ENCODE data around the gene PITPNM3. TPM values are rescaled to one million over a fixed set of nuclear protein-coding genes. Genes with fewer than 3 reads are reported as not detected.

Gene PITPNM3
- total RNA-seq, 1 experiment from 2014 or later, result 0.44 TPM

- Histone ChIP-seq H3K4me1 (ENCODE audit: control insufficient read depth, insufficient read depth, low read length) (no peaks in the 10 kb centered on the region), H3K36me3 (ENCODE audit: control insufficient read depth, insufficient read depth, low read length) (no peaks in the 10 kb centered on the region), H3K27me3 (ENCODE audit: control insufficient read depth, insufficient read depth, low read length) (no peaks in the 10 kb centered on the region; the same call in 1 of the 2 replicates), H3K27ac (ENCODE audit: low read length) (no peak overlapping the region), H3K4me3 (ENCODE audit: low read depth in 2 of 2, low read length in 2 of 2) (no peak overlapping the region), H3K9me3 (ENCODE audit: control insufficient read depth, insufficient read depth, low read depth, low read length) (no peaks in the 10 kb centered on the region)
- TF ChIP-seq SIN3A (IDR thresholded peaks at IDR 0.05; ENCODE audit: borderline replicate concordance, insufficient read depth, low read depth, low read length) (no peak), TCF7L2 (IDR thresholded peaks at IDR 0.05; ENCODE audit: low read depth, low read length) (no peak), POLR2AphosphoS5 (IDR thresholded peaks at IDR 0.05; ENCODE audit: low read depth, low read length) (no peak)
- TF ChIP-seq, protein P1, sequence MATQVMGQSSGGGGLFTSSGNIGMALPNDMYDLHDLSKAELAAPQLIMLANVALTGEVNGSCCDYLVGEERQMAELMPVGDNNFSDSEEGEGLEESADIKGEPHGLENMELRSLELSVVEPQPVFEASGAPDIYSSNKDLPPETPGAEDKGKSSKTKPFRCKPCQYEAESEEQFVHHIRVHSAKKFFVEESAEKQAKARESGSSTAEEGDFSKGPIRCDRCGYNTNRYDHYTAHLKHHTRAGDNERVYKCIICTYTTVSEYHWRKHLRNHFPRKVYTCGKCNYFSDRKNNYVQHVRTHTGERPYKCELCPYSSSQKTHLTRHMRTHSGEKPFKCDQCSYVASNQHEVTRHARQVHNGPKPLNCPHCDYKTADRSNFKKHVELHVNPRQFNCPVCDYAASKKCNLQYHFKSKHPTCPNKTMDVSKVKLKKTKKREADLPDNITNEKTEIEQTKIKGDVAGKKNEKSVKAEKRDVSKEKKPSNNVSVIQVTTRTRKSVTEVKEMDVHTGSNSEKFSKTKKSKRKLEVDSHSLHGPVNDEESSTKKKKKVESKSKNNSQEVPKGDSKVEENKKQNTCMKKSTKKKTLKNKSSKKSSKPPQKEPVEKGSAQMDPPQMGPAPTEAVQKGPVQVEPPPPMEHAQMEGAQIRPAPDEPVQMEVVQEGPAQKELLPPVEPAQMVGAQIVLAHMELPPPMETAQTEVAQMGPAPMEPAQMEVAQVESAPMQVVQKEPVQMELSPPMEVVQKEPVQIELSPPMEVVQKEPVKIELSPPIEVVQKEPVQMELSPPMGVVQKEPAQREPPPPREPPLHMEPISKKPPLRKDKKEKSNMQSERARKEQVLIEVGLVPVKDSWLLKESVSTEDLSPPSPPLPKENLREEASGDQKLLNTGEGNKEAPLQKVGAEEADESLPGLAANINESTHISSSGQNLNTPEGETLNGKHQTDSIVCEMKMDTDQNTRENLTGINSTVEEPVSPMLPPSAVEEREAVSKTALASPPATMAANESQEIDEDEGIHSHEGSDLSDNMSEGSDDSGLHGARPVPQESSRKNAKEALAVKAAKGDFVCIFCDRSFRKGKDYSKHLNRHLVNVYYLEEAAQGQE (IDR thresholded peaks at IDR 0.05; ENCODE audit: insufficient read depth in 1 of 2, low read depth in 2 of 2, low read length in 1 of 2), result no peak
- TF ChIP-seq, protein P2, sequence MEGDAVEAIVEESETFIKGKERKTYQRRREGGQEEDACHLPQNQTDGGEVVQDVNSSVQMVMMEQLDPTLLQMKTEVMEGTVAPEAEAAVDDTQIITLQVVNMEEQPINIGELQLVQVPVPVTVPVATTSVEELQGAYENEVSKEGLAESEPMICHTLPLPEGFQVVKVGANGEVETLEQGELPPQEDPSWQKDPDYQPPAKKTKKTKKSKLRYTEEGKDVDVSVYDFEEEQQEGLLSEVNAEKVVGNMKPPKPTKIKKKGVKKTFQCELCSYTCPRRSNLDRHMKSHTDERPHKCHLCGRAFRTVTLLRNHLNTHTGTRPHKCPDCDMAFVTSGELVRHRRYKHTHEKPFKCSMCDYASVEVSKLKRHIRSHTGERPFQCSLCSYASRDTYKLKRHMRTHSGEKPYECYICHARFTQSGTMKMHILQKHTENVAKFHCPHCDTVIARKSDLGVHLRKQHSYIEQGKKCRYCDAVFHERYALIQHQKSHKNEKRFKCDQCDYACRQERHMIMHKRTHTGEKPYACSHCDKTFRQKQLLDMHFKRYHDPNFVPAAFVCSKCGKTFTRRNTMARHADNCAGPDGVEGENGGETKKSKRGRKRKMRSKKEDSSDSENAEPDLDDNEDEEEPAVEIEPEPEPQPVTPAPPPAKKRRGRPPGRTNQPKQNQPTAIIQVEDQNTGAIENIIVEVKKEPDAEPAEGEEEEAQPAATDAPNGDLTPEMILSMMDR (IDR thresholded peaks at IDR 0.05), result no peak
- DNase-seq (ENCODE audit: low read depth, low spot score) (no peak), ATAC-seq (no peak)
- intact Hi-C loops (cut with micrococcal nuclease; ENCODE audit: unreplicated experiment) (no loop called here), in situ Hi-C loops (cut with HindIII; ENCODE audit: low pct_unique_long_range_greater_than_20kb, low sequenced_read_pairs) (no loop called here)
- ChIA-PET POLR2A (no interaction called here), CTCF (no interaction called here)
- no TSS peak for BruUV-seq (replicated peaks)
Observed at GRCh38 chr17:6487251-6488007, 68.9 kb downstream of the PITPNM3 start.

DNA sequence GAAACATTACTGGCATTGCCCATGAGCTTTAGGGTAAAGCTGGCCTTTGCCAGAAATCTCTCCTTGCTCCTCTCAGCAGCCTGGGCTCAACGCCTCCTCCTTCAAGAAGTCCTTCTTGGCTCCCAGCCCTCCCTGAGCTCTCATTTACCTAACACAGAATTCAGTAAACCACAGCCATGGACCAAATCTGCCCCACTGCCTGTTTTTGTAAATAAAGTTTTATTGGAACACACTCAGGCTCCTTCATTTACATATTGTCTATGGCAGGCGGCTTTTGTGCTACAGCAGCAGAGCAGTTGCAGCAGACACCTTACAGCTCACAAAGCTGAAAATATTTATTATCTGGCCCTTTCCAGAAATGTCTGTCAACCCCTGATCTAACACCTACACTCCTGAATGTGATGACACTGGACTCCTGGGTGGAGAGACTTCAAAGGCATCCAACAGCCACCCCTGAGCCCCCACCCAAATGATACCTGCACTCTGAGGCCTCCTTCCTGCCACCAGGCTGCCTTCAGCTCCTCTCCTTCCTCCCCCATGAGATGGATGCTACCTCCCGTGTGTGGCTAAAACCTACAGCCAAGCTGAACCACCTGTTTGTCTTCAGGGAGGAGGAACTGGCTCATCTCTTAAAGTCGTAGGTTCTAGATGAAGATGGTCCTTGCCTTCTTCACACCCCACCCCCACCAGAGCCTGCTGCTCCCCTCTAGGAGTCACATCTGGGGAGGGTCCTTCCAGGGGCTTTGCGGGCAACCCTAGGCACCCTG is 70.5 kb downstream of the PITPNM3 start:
- TF ChIP-seq, protein P2 (IDR thresholded peaks at IDR 0.05), result no peak
- TF ChIP-seq, protein P1 (IDR thresholded peaks at IDR 0.05; ENCODE audit: insufficient read depth in 1 of 2, low read depth in 2 of 2, low read length in 1 of 2), result no peak
- TF ChIP-seq TCF7L2 (IDR thresholded peaks at IDR 0.05; ENCODE audit: low read depth, low read length) (no peak), SIN3A (IDR thresholded peaks at IDR 0.05; ENCODE audit: borderline replicate concordance, insufficient read depth, low read depth, low read length) (no peak), POLR2AphosphoS5 (IDR thresholded peaks at IDR 0.05; ENCODE audit: low read depth, low read length) (no peak)
- Histone ChIP-seq H3K27ac (ENCODE audit: low read length) (no peak overlapping the region), H3K4me3 (ENCODE audit: low read depth in 2 of 2, low read length in 2 of 2) (no peak overlapping the region), H3K9me3 (ENCODE audit: control insufficient read depth, insufficient read depth, low read depth, low read length) (no peaks in the 10 kb centered on the region), H3K4me1 (ENCODE audit: control insufficient read depth, insufficient read depth, low read length) (no peaks in the 10 kb centered on the region), H3K27me3 (ENCODE audit: control insufficient read depth, insufficient read depth, low read length) (no peaks in the 10 kb centered on the region; the same call in none of the 2 replicates), H3K36me3 (ENCODE audit: control insufficient read depth, insufficient read depth, low read length) (no peaks in the 10 kb centered on the region)
- ATAC-seq, result no peak
- in situ Hi-C loops (cut with HindIII; ENCODE audit: low pct_unique_long_range_greater_than_20kb, low sequenced_read_pairs) (no loop called here), intact Hi-C loops (cut with micrococcal nuclease; ENCODE audit: unreplicated experiment) (no loop called here)
- no TSS peak for BruUV-seq (replicated peaks)
- CTCF ChIA-PET, result no interaction called here
- no peak for DNase-seq (ENCODE audit: low read depth, low spot score)
- POLR2A ChIA-PET, result no interaction called here
